Tibial nerve (tissue), 3 donors: ENCODE results near the gene PAX8.

Source experiments
- CTCF ChIP-seq, 5 experiments: fragments of 200-600 bp in 3 of 5; fragments of 450-650 bp in 2 of 5; sonication (generic) in 3 of 5; IDR thresholded peaks; one replicate each; pipeline ENCODE4 v1.5.1; 2016 to 2019; ENCODE audit warnings: antibody characterized with exemption in 5 of 5, mild to moderate bottlenecking in 3 of 5, moderate library complexity in 2 of 5
- POLR2A ChIP-seq, 2 donors: fragments of 450-650 bp; IDR thresholded peaks; one replicate each; pipeline ENCODE4 v1.6.1; 2017; ENCODE audit warnings: antibody characterized with exemption in 2 of 2, mild to moderate bottlenecking in 2 of 2, moderate library complexity in 2 of 2

- no peak for TF ChIP-seq CTCF (IDR thresholded peaks at IDR 0.05)
- TF ChIP-seq POLR2A (IDR thresholded peaks at IDR 0.05) = no peak
Observed at GRCh38 chr2:113246606-113247005, 32.1 kb downstream of the PAX8 start.
